ENCODE measurements around the gene PPP1R36. TPM values are rescaled to one million over a fixed set of nuclear protein-coding genes. Genes with fewer than 3 reads are reported as not detected.

The PPP1R36 gene
- total and polyA plus RNA-seq, 2 experiments from 2014 or later = 0.23 TPM; not detected in 1

GRCh38 chr14:64612021-64612380 lies 62.2 kb downstream of the PPP1R36 start:
- Histone ChIP-seq H3K79me2 (no peaks in the 10 kb centered on the region), H2AFZ (no peak overlapping the region), H3K4me2 (no peak overlapping the region), H3K27me3 (no peaks in the 10 kb centered on the region), H4K20me1 (ENCODE audit: insufficient read depth, poor library complexity, severe bottlenecking) (no peaks in the 10 kb centered on the region), H3K4me1 (ENCODE audit: insufficient read depth) (peaks cover 20% of the 10 kb centered on the region), H3K9me3 (ENCODE audit: low read depth) (no peaks in the 10 kb centered on the region), H3K36me3 (replicated peaks; ENCODE audit: insufficient read depth, low read depth) (no peaks in the 10 kb centered on the region), H3K27ac (peak overlapping the region; percentile 62), H3K9me2 (replicated peaks; ENCODE audit: insufficient read depth) (no peaks in the 10 kb centered on the region), H3K4me3 (no peak overlapping the region)
- no peak for DNase-seq (ENCODE audit: low spot score)
- WGBS (ENCODE audit: low lambda C conversion rate, missing lambda C conversion rate) = 76% methylated on average over 1 of the region's 1 CpG
- no peak for TF ChIP-seq EZH2phosphoT487 (IDR thresholded peaks at IDR 0.05; ENCODE audit: low read depth, severe bottlenecking, unreplicated experiment)
- no peak for TF ChIP-seq EZH2 (IDR thresholded peaks at IDR 0.05; ENCODE audit: borderline replicate concordance)
- TF ChIP-seq CTCF (IDR thresholded peaks at IDR 0.05; ENCODE audit: poor library complexity) = no peak

GRCh38 chr14:64612971-64613666 lies 63.4 kb downstream of the PPP1R36 start:
- no peaks in the 10 kb centered on the region for H3K36me3 ChIP-seq (replicated peaks; ENCODE audit: insufficient read depth, low read depth)
- no peak overlapping the region for H3K4me2 ChIP-seq
- H3K9me3 ChIP-seq (ENCODE audit: low read depth) = no peaks in the 10 kb centered on the region
- TF ChIP-seq EZH2phosphoT487 (IDR thresholded peaks at IDR 0.05; ENCODE audit: low read depth, severe bottlenecking, unreplicated experiment) (no peak), CTCF (IDR thresholded peaks at IDR 0.05; ENCODE audit: poor library complexity) (no peak), EZH2 (IDR thresholded peaks at IDR 0.05; ENCODE audit: borderline replicate concordance) (no peak)
- DNase-seq (ENCODE audit: low spot score) = no peak
- no peaks in the 10 kb centered on the region for H4K20me1 ChIP-seq (ENCODE audit: insufficient read depth, poor library complexity, severe bottlenecking)
- H3K9me2 ChIP-seq (replicated peaks; ENCODE audit: insufficient read depth) = no peaks in the 10 kb centered on the region
- 90% methylated on average over 2 of the region's 2 CpGs for WGBS (ENCODE audit: low lambda C conversion rate, missing lambda C conversion rate)
- no peaks in the 10 kb centered on the region for H3K27me3 ChIP-seq
- no peak overlapping the region for H3K27ac ChIP-seq
- H3K4me3 ChIP-seq = no peak overlapping the region
- H3K79me2 ChIP-seq = no peaks in the 10 kb centered on the region
- H3K4me1 ChIP-seq (ENCODE audit: insufficient read depth) = peaks cover 20% of the 10 kb centered on the region
- H2AFZ ChIP-seq = no peak overlapping the region

GRCh38 chr14:64614166-64614565 lies 64.4 kb downstream of the PPP1R36 start:
- Histone ChIP-seq H3K27me3 (no peaks in the 10 kb centered on the region), H3K4me2 (no peak overlapping the region), H3K9me2 (replicated peaks; ENCODE audit: insufficient read depth) (no peaks in the 10 kb centered on the region), H3K4me3 (no peak overlapping the region), H3K27ac (no peak overlapping the region), H3K79me2 (no peaks in the 10 kb centered on the region), H3K9me3 (ENCODE audit: low read depth) (no peaks in the 10 kb centered on the region), H2AFZ (no peak overlapping the region), H3K4me1 (ENCODE audit: insufficient read depth) (peaks cover 20% of the 10 kb centered on the region), H4K20me1 (ENCODE audit: insufficient read depth, poor library complexity, severe bottlenecking) (no peaks in the 10 kb centered on the region), H3K36me3 (replicated peaks; ENCODE audit: insufficient read depth, low read depth) (no peaks in the 10 kb centered on the region)
- TF ChIP-seq EZH2 (IDR thresholded peaks at IDR 0.05; ENCODE audit: borderline replicate concordance) (no peak), CTCF (IDR thresholded peaks at IDR 0.05; ENCODE audit: poor library complexity) (no peak), EZH2phosphoT487 (IDR thresholded peaks at IDR 0.05; ENCODE audit: low read depth, severe bottlenecking, unreplicated experiment) (no peak)
- 77% methylated on average over 2 of the region's 2 CpGs for WGBS (ENCODE audit: low lambda C conversion rate, missing lambda C conversion rate)
- DNase-seq (ENCODE audit: low spot score) = no peak
